Astrocyte of the cerebellum (primary cell): ENCODE results near the gene ZNF844.

Source experiments
- DNase-seq: peaks from one replicate; pipeline ENCODE4 v3.0.0-alpha.2; 2011; ENCODE audit warnings: low read depth
- H3K4me3 ChIP-seq: 2 replicates; pipeline ENCODE4 v1.5.1; 2011; ENCODE audit warnings: mild to moderate bottlenecking, low read depth, low read length, moderate library complexity
- CTCF ChIP-seq: IDR thresholded peaks from 2 replicates; pipeline ENCODE4 v1.5.1; 2012; ENCODE audit warnings: low read length, low read depth, moderate library complexity, mild to moderate bottlenecking; ENCODE audit errors: missing control alignments
- in situ Hi-C: cut with HindIII; loops from 2 replicates; pipeline ENCODE4 v1.10.0; 2017; ENCODE audit warnings: low sequenced_read_pairs

Gene ZNF844

GRCh38 chr19:12112701-12113100, 48.2 kb downstream of the ZNF844 start:
- in situ Hi-C loops, result no loop called here
- H3K4me3 ChIP-seq, result no peak overlapping the region
- no peak for DNase-seq
- no peak for TF ChIP-seq CTCF

- in situ Hi-C loops, result no loop called here
- DNase-seq, result no peak
- TF ChIP-seq CTCF, result no peak
- H3K4me3 ChIP-seq, result no peak overlapping the region
Observed at GRCh38 chr19:12113121-12113520, 48.6 kb downstream of the ZNF844 start.

- DNase-seq, result no peak
- in situ Hi-C loops, result no loop called here
- no peak for TF ChIP-seq CTCF
- H3K4me3 ChIP-seq, result no peak overlapping the region
Observed at GRCh38 chr19:12117201-12117970, 52.9 kb downstream of the ZNF844 start.

GRCh38 chr19:12126707-12127106, 62.2 kb downstream of the ZNF844 start:
- in situ Hi-C loops, result no loop called here
- DNase-seq, result no peak
- TF ChIP-seq CTCF, result peak; percentile 11
- H3K4me3 ChIP-seq, result no peak overlapping the region
